Measurements from ENCODE around the gene CUBN.

CUBN gene

DNA sequence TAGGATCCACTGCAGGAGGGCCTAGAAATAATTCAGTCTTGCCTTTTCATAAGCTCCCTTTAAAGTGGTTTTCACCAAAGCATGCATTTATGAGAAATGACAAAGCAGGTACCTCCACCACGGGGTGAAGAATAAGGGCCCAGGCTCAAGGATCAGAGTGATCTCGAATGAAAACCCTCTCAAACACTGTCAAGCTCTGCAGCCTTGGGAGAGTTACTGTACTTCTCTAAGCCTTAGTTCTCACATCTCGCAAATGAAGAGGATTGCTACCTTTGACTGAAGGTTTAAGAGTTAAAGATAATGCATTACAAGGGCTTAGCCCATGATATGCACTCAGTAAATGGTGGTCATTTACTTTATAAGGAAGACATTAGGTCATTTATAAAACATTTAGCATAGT lies 81.7 kb downstream of the CUBN start:
- H3K4me3 ChIP-seq (replicated peaks; ENCODE audit: insufficient read depth, low read length): no peak overlapping the region
- TF ChIP-seq, protein P1, sequence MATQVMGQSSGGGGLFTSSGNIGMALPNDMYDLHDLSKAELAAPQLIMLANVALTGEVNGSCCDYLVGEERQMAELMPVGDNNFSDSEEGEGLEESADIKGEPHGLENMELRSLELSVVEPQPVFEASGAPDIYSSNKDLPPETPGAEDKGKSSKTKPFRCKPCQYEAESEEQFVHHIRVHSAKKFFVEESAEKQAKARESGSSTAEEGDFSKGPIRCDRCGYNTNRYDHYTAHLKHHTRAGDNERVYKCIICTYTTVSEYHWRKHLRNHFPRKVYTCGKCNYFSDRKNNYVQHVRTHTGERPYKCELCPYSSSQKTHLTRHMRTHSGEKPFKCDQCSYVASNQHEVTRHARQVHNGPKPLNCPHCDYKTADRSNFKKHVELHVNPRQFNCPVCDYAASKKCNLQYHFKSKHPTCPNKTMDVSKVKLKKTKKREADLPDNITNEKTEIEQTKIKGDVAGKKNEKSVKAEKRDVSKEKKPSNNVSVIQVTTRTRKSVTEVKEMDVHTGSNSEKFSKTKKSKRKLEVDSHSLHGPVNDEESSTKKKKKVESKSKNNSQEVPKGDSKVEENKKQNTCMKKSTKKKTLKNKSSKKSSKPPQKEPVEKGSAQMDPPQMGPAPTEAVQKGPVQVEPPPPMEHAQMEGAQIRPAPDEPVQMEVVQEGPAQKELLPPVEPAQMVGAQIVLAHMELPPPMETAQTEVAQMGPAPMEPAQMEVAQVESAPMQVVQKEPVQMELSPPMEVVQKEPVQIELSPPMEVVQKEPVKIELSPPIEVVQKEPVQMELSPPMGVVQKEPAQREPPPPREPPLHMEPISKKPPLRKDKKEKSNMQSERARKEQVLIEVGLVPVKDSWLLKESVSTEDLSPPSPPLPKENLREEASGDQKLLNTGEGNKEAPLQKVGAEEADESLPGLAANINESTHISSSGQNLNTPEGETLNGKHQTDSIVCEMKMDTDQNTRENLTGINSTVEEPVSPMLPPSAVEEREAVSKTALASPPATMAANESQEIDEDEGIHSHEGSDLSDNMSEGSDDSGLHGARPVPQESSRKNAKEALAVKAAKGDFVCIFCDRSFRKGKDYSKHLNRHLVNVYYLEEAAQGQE (IDR thresholded peaks at IDR 0.05; ENCODE audit: insufficient replicate concordance, low read depth): no peak
- TF ChIP-seq SPI1 (IDR thresholded peaks at IDR 0.05; ENCODE audit: borderline replicate concordance, low read depth) (no peak), POLR2AphosphoS5 (IDR thresholded peaks at IDR 0.05; ENCODE audit: low read depth) (no peak), GABPA (IDR thresholded peaks at IDR 0.05; ENCODE audit: low read depth) (no peak)
- TF ChIP-seq, protein P2, sequence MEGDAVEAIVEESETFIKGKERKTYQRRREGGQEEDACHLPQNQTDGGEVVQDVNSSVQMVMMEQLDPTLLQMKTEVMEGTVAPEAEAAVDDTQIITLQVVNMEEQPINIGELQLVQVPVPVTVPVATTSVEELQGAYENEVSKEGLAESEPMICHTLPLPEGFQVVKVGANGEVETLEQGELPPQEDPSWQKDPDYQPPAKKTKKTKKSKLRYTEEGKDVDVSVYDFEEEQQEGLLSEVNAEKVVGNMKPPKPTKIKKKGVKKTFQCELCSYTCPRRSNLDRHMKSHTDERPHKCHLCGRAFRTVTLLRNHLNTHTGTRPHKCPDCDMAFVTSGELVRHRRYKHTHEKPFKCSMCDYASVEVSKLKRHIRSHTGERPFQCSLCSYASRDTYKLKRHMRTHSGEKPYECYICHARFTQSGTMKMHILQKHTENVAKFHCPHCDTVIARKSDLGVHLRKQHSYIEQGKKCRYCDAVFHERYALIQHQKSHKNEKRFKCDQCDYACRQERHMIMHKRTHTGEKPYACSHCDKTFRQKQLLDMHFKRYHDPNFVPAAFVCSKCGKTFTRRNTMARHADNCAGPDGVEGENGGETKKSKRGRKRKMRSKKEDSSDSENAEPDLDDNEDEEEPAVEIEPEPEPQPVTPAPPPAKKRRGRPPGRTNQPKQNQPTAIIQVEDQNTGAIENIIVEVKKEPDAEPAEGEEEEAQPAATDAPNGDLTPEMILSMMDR (IDR thresholded peaks at IDR 0.05; ENCODE audit: insufficient read depth, low read length): no peak
- H3K27ac ChIP-seq (replicated peaks): no peak overlapping the region
- DNase-seq (ENCODE audit: low read depth in 1 of 2, low spot score in 1 of 2): no peak
- no peaks in the 10 kb centered on the region for H3K27me3 ChIP-seq (ENCODE audit: insufficient read depth, poor library complexity, severe bottlenecking)

DNA sequence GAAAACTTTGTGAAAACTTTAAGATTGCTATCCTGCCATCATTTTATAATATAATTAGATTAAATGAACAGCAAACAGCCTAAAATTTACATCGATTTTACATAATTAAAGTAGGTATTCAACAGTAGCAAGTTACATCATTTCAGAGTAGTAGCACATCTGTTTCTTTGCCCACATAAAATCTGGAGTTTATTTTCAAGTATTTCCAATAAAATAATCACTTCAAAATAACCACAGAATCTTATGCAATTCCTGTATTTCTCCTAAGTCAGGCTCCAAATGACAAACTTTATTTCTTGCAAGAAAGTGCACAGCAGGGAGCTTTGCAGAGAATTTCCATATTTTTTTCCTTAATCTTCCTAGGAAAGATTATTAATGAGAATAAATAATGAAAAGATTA lies 82.6 kb downstream of the CUBN start:
- TF ChIP-seq SPI1 (IDR thresholded peaks at IDR 0.05; ENCODE audit: borderline replicate concordance, low read depth) (no peak), GABPA (IDR thresholded peaks at IDR 0.05; ENCODE audit: low read depth) (no peak), POLR2AphosphoS5 (IDR thresholded peaks at IDR 0.05; ENCODE audit: low read depth) (no peak)
- TF ChIP-seq, protein P2 (IDR thresholded peaks at IDR 0.05; ENCODE audit: insufficient read depth, low read length): no peak
- TF ChIP-seq, protein P1 (IDR thresholded peaks at IDR 0.05; ENCODE audit: insufficient replicate concordance, low read depth): no peak
- no peaks in the 10 kb centered on the region for H3K27me3 ChIP-seq (ENCODE audit: insufficient read depth, poor library complexity, severe bottlenecking)
- H3K27ac ChIP-seq (replicated peaks): no peak overlapping the region
- DNase-seq (ENCODE audit: low read depth in 1 of 2, low spot score in 1 of 2): no peak
- no peak overlapping the region for H3K4me3 ChIP-seq (replicated peaks; ENCODE audit: insufficient read depth, low read length)

DNA sequence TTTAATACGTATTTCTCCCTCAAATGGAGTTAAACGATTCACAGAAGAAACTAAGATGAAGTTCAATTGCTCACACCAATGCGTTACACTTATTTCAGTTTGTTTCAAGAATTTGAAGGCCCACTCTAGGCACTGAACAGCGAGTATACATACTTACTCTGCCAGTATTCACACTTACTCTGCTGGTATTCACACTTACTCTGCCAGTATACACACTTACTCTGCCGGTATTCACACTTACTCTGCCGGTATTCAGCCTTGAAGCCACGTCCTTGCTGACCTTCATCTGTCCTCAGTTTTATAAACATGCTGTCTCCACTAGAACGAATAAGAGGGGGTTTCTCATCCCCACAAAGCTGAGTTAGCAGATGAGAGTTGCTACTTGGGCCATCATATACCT lies 86.0 kb downstream of the CUBN start:
- Histone ChIP-seq H3K27ac (replicated peaks) (no peak overlapping the region), H3K4me3 (replicated peaks; ENCODE audit: insufficient read depth, low read length) (no peak overlapping the region), H3K27me3 (ENCODE audit: insufficient read depth, poor library complexity, severe bottlenecking) (no peaks in the 10 kb centered on the region)
- DNase-seq (ENCODE audit: low read depth in 1 of 2, low spot score in 1 of 2): no peak
- TF ChIP-seq, protein P1 (IDR thresholded peaks at IDR 0.05; ENCODE audit: insufficient replicate concordance, low read depth): no peak
- TF ChIP-seq POLR2AphosphoS5 (IDR thresholded peaks at IDR 0.05; ENCODE audit: low read depth) (no peak), GABPA (IDR thresholded peaks at IDR 0.05; ENCODE audit: low read depth) (no peak), SPI1 (IDR thresholded peaks at IDR 0.05; ENCODE audit: borderline replicate concordance, low read depth) (no peak)
- TF ChIP-seq, protein P2 (IDR thresholded peaks at IDR 0.05; ENCODE audit: insufficient read depth, low read length): no peak
